ENCODE measurements around the gene UGT1A6.

- TF ChIP-seq POLR2A (IDR thresholded peaks at IDR 0.05) = no peak
- TF ChIP-seq CTCF (IDR thresholded peaks at IDR 0.05) = no peak
These were observed 106.5 kb downstream of the UGT1A6 start for GRCh38 chr2:233799087-233799665.

Data from right lobe of liver (tissue), 4 donors.